Karpas-422 (cell line): ENCODE results near the gene BBX. TPM values are rescaled to one million over a fixed set of nuclear protein-coding genes. Genes with fewer than 3 reads are reported as not detected.
"Not testable (repeated sequence)": the region's sequence is repeated elsewhere in the genome, so short reads cannot be mapped to it uniquely, and the experiment has no call there.

ENCODE experiments used
- DNase-seq: peaks from one replicate; pipeline ENCODE4 v3.0.0-alpha.2; 2015
- H2AFZ ChIP-seq: fragments of 200-600 bp; sonication (generic); 2 replicates; pipeline ENCODE4 v1.6.1; 2014; ENCODE audit warnings: antibody characterized with exemption, low read length, mixed read lengths
- H3K27ac ChIP-seq: fragments of 200-600 bp; sonication (generic); 2 replicates; pipeline ENCODE4 v1.5.1; 2014; ENCODE audit warnings: mild to moderate bottlenecking, low read length, moderate library complexity
- H3K27me3 ChIP-seq: fragments of 200-600 bp; sonication (generic); 2 replicates; pipeline ENCODE4 v1.6.1; 2014; ENCODE audit warnings: low read length, mixed read lengths
- H3K36me3 ChIP-seq: fragments of 200-600 bp; sonication (generic); 2 replicates; pipeline ENCODE4 v1.6.1; 2014; ENCODE audit warnings: low read length, mixed read lengths; ENCODE audit not compliant: insufficient read depth
- H3K4me1 ChIP-seq: fragments of 200-600 bp; sonication (generic); 2 replicates; pipeline ENCODE4 v1.6.1; 2014; ENCODE audit warnings: mild to moderate bottlenecking, low read length, mixed read lengths
- H3K4me2 ChIP-seq: fragments of 200-600 bp; sonication (generic); 2 replicates; pipeline ENCODE4 v1.6.1; 2014; ENCODE audit warnings: low read length, low read depth, mild to moderate bottlenecking; ENCODE audit not compliant: poor library complexity, severe bottlenecking
- H3K4me3 ChIP-seq: fragments of 200-600 bp; sonication (generic); 2 replicates; pipeline ENCODE4 v1.5.1; 2014; ENCODE audit warnings: mild to moderate bottlenecking, antibody characterized with exemption, low read length, mixed read lengths
- H3K79me2 ChIP-seq: fragments of 200-600 bp; sonication (generic); 2 replicates; pipeline ENCODE4 v1.6.1; 2014; ENCODE audit warnings: mild to moderate bottlenecking, low read length, mixed read lengths
- H3K9ac ChIP-seq: fragments of 200-600 bp; sonication (generic); 2 replicates; pipeline ENCODE4 v1.6.0; 2014; ENCODE audit warnings: low read length
- H3K9me2 ChIP-seq: fragments of 200-600 bp; sonication (generic), shearing (Covaris generic); replicated peaks from 2 replicates; pipeline ENCODE4 v1.6.0; 2014; ENCODE audit warnings: mild to moderate bottlenecking, low read length, moderate library complexity; ENCODE audit not compliant: insufficient read depth
- H3K9me3 ChIP-seq: fragments of 300-700, 200-600 bp; sonication (generic); 2 replicates; pipeline ENCODE4 v1.6.1; 2014; ENCODE audit warnings: low read length, mixed read lengths
- H4K20me1 ChIP-seq: fragments of 200-600 bp; sonication (generic); 2 replicates; pipeline ENCODE4 v1.6.1; 2014; ENCODE audit warnings: mild to moderate bottlenecking, antibody characterized with exemption, low read length, low read depth; ENCODE audit not compliant: insufficient read depth
- total RNA-seq: library from RNA; depleted of rRNA; stranded (reverse); fragments of >200 nt; shearing (Covaris generic); gene quantifications from 2 replicates; pipeline ENCODE4 v1.2.3, GENCODE V29; 2014; ENCODE audit warnings: low replicate concordance

The BBX gene
- total RNA-seq, 1 experiment from 2014 or later: 109 TPM

DNA sequence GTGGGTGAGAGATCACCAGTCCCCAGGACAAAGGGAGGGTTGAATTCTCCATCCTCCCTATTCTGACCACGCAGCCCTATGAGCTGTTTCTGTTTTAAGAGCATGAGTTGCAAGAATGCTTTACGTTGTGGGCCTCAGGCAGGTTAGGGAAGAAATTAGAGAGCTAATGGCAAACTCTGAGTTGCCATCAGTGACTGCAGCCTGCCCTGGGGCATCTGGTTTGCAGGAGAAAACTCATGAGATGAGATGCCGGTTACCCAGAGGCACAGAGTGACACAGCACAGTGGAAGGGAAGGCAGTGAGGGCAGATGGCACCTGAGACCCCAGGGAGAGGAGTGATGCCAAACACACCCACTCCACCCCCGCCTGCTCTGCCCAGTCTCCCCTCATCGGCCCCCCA lies 302.8 kb downstream of the BBX start:
- H3K36me3 ChIP-seq: no peaks in the 10 kb centered on the region
- no peaks in the 10 kb centered on the region for H3K79me2 ChIP-seq
- no peak overlapping the region for H3K27ac ChIP-seq
- no peaks in the 10 kb centered on the region for H3K27me3 ChIP-seq
- H4K20me1 ChIP-seq: no peaks in the 10 kb centered on the region
- no peaks in the 10 kb centered on the region; the same call in 1 of the 2 replicates for H3K4me1 ChIP-seq
- no peaks in the 10 kb centered on the region for H3K9me2 ChIP-seq
- H3K4me3 ChIP-seq: no peak overlapping the region
- H3K9ac ChIP-seq: no peak overlapping the region
- no peak overlapping the region for H2AFZ ChIP-seq
- DNase-seq: no peak
- H3K4me2 ChIP-seq: no peak overlapping the region
- H3K9me3 ChIP-seq: no peaks in the 10 kb centered on the region

GRCh38 chr3:107826727-107827126 lies 304.0 kb downstream of the BBX start:
- no peaks in the 10 kb centered on the region for H3K27me3 ChIP-seq
- H2AFZ ChIP-seq: no peak overlapping the region
- no peaks in the 10 kb centered on the region for H3K36me3 ChIP-seq
- H3K79me2 ChIP-seq: no peaks in the 10 kb centered on the region
- no peak overlapping the region for H3K9ac ChIP-seq
- H3K4me3 ChIP-seq: no peak overlapping the region
- no peaks in the 10 kb centered on the region for H3K9me2 ChIP-seq
- H3K27ac ChIP-seq: no peak overlapping the region
- H4K20me1 ChIP-seq: no peaks in the 10 kb centered on the region
- no peaks in the 10 kb centered on the region; the same call in 1 of the 2 replicates for H3K4me1 ChIP-seq
- H3K4me2 ChIP-seq: no peak overlapping the region
- no peak for DNase-seq
- no peaks in the 10 kb centered on the region for H3K9me3 ChIP-seq

DNA sequence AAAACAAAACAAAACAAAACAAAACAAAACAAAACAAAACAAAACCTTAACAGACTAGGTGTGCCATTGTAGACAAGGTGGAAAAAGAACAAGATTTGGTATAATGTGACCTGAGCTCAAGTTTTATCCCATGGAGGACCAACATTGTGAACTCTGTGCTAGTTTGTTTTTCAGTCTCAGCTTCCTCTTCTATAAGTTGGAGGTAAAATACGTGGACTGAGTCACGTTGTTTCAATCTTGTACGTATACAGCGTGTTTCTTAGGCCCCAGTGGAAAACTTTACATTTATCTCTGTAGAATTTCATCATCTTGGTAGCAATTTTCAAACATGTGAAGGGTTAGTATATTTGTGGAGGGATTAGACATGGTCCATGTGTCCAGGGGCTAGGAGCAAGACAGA lies 306.4 kb downstream of the BBX start:
- Histone ChIP-seq H3K9ac (no peak overlapping the region), H3K4me3 (no peak overlapping the region), H3K27me3 (no peaks in the 10 kb centered on the region), H3K27ac (no peak overlapping the region), H3K36me3 (no peaks in the 10 kb centered on the region), H3K9me3 (no peaks in the 10 kb centered on the region), H4K20me1 (no peaks in the 10 kb centered on the region), H3K79me2 (no peaks in the 10 kb centered on the region), H3K4me2 (no peak overlapping the region), H3K9me2 (no peaks in the 10 kb centered on the region), H3K4me1 (no peaks in the 10 kb centered on the region; the same call in 1 of the 2 replicates), H2AFZ (no peak overlapping the region)
- DNase-seq: no peak

DNA sequence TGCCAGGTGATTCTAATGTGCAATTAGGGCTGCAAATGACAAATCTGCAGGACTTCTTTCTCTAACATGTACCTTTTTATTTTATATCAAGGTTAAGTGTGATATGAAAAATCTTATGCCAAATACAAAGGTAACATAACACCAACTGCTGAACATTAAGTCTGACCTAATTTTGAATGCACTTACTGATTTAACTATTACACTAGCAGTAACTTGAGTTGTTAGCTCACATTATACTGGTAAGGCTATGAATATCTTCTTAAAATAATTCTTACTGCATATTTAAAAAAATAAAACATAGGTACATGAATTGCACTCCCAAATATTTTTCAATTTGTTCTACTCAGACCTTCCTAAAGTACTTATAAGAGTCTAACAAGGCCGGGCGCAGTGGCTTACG lies 308.8 kb downstream of the BBX start:
- Histone ChIP-seq H3K9me3 (no peaks in the 10 kb centered on the region), H3K4me3 (no peak overlapping the region), H3K79me2 (no peaks in the 10 kb centered on the region), H3K4me2 (no peak overlapping the region), H4K20me1 (no peaks in the 10 kb centered on the region), H3K27ac (no peak overlapping the region), H3K4me1 (no peaks in the 10 kb centered on the region; the same call in 1 of the 2 replicates), H2AFZ (no peak overlapping the region), H3K27me3 (no peaks in the 10 kb centered on the region), H3K9me2 (no peaks in the 10 kb centered on the region), H3K36me3 (no peaks in the 10 kb centered on the region), H3K9ac (no peak overlapping the region)
- no peak for DNase-seq

DNA sequence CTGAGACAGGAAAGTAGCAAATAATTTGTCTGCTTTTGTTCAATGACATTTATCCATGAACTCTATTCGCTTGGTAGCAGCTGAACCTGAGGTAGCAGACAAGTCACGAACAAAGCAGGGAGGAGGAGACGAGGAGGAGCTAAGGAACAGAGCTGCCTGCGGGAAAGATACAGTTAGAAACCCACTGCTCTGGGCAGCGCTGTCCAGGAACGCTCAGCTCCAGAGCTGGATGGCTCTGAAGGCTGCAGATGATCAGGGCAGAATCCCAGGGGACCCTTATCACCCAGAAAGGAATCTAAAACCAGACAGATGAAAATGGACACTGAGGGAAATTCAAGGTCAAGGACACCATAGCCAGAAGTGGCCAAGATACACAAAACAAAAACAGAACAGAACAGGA lies 310.3 kb downstream of the BBX start:
- Histone ChIP-seq H3K9ac (no peak overlapping the region), H3K9me3 (no peaks in the 10 kb centered on the region), H3K4me1 (no peaks in the 10 kb centered on the region), H3K27me3 (no peaks in the 10 kb centered on the region), H4K20me1 (no peaks in the 10 kb centered on the region), H3K9me2 (no peaks in the 10 kb centered on the region), H2AFZ (no peak overlapping the region), H3K4me3 (no peak overlapping the region), H3K36me3 (no peaks in the 10 kb centered on the region), H3K79me2 (no peaks in the 10 kb centered on the region), H3K4me2 (no peak overlapping the region), H3K27ac (no peak overlapping the region)
- no peak for DNase-seq

- Histone ChIP-seq H4K20me1 (no peaks in the 10 kb centered on the region), H3K27ac (no peak overlapping the region), H3K27me3 (no peaks in the 10 kb centered on the region), H3K4me1 (no peaks in the 10 kb centered on the region), H3K9ac (no peak overlapping the region), H3K79me2 (no peaks in the 10 kb centered on the region), H2AFZ (no peak overlapping the region), H3K4me2 (no peak overlapping the region), H3K9me3 (no peaks in the 10 kb centered on the region), H3K36me3 (no peaks in the 10 kb centered on the region), H3K9me2 (no peaks in the 10 kb centered on the region), H3K4me3 (no peak overlapping the region)
- no peak for DNase-seq
These were observed 311.1 kb downstream of the BBX start for GRCh38 chr3:107833722-107834416.

DNA sequence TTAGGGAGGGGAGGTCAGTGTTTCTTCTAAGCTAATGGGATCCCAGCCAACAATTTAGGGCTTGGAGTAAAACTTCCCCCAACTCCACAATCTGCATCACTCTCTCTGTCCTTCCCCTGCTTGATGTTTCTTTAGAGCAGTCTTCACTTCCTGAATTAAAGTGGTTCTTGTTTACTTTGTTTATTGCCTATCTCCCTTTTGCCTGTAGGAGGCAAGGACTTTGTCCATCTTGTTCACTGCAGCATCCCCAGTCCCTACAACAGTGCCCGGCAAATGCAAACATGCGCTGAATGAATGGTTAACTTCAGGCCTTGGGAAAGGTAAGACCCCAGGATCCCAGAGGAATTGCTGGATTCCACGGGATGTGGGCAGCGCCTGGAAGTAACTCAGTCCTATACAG lies 312.2 kb downstream of the BBX start:
- H3K9me3 ChIP-seq, H3K9ac ChIP-seq, H3K4me1 ChIP-seq, H3K4me2 ChIP-seq, H3K36me3 ChIP-seq, H3K27me3 ChIP-seq, H3K4me3 ChIP-seq, DNase-seq, H3K9me2 ChIP-seq, H2AFZ ChIP-seq, H3K79me2 ChIP-seq, H4K20me1 ChIP-seq, H3K27ac ChIP-seq: not testable (repeated sequence)

- DNase-seq: no peak
- no peaks in the 10 kb centered on the region for H3K36me3 ChIP-seq
- H3K27me3 ChIP-seq: no peaks in the 10 kb centered on the region
- no peaks in the 10 kb centered on the region for H4K20me1 ChIP-seq
- H3K79me2 ChIP-seq: no peaks in the 10 kb centered on the region
- no peak overlapping the region for H3K27ac ChIP-seq
- H3K9me3 ChIP-seq: no peaks in the 10 kb centered on the region
- no peaks in the 10 kb centered on the region for H3K4me1 ChIP-seq
- no peaks in the 10 kb centered on the region for H3K9me2 ChIP-seq
- no peak overlapping the region for H3K4me3 ChIP-seq
- no peak overlapping the region for H3K4me2 ChIP-seq
- no peak overlapping the region for H2AFZ ChIP-seq
- no peak overlapping the region for H3K9ac ChIP-seq
These were observed 315.3 kb downstream of the BBX start for GRCh38 chr3:107837895-107838612.
